ENCODE results near the gene FRMD4A.
"Not testable (repeated sequence)": the region's sequence is repeated elsewhere in the genome, so short reads cannot be mapped to it uniquely, and the experiment has no call there.

FRMD4A gene

GRCh38 chr10:13928451-13928850 is 402.3 kb downstream of the FRMD4A start:
- Mint-ChIP-seq H3K36me3 (ENCODE audit: low read depth) (peaks cover 4% of the 10 kb centered on the region), H3K27ac (peak overlapping the region; percentile 95 to 98 (median 97)), H3K27me3 (ENCODE audit: low read depth) (no peaks in the 10 kb centered on the region), H3K4me3 (peak overlapping the region in 1 of 3 experiments; percentile 36), H3K9me3 (no peaks in the 10 kb centered on the region), H3K4me1 (peaks cover 46% of the 10 kb centered on the region)
- no peak for TF ChIP-seq CTCF (IDR thresholded peaks at IDR 0.05; ENCODE audit: unreplicated experiment in 3 of 3)

- H3K9me3 Mint-ChIP-seq: no peaks in the 10 kb centered on the region
- peak overlapping the region; percentile 63 to 84 (median 70) for H3K27ac Mint-ChIP-seq
- TF ChIP-seq CTCF (IDR thresholded peaks at IDR 0.05; ENCODE audit: unreplicated experiment in 3 of 3): no peak
- H3K27me3 Mint-ChIP-seq (ENCODE audit: low read depth): no peaks in the 10 kb centered on the region
- H3K4me1 Mint-ChIP-seq: peaks cover 46% of the 10 kb centered on the region
- no peak overlapping the region for H3K4me3 Mint-ChIP-seq
- peaks cover 11% of the 10 kb centered on the region for H3K36me3 Mint-ChIP-seq (ENCODE audit: low read depth)
These were observed 404.5 kb downstream of the FRMD4A start for GRCh38 chr10:13925971-13926780.

- Mint-ChIP-seq H3K4me3 (no peak overlapping the region), H3K4me1 (peaks cover 35% of the 10 kb centered on the region), H3K9me3 (no peaks in the 10 kb centered on the region), H3K36me3 (ENCODE audit: low read depth) (peaks cover 11% of the 10 kb centered on the region), H3K27me3 (ENCODE audit: low read depth) (no peaks in the 10 kb centered on the region), H3K27ac (no peak overlapping the region)
- no peak for TF ChIP-seq CTCF (IDR thresholded peaks at IDR 0.05; ENCODE audit: unreplicated experiment in 3 of 3)
These were observed 406.5 kb downstream of the FRMD4A start for GRCh38 chr10:13924040-13924725.

- Mint-ChIP-seq H3K36me3 (ENCODE audit: low read depth) (peaks cover 11% of the 10 kb centered on the region), H3K4me1 (peaks cover 35% of the 10 kb centered on the region), H3K4me3 (no peak overlapping the region), H3K27ac (no peak overlapping the region), H3K9me3 (no peaks in the 10 kb centered on the region), H3K27me3 (ENCODE audit: low read depth) (no peaks in the 10 kb centered on the region)
- no peak for TF ChIP-seq CTCF (IDR thresholded peaks at IDR 0.05; ENCODE audit: unreplicated experiment in 3 of 3)
These were observed 408.1 kb downstream of the FRMD4A start for GRCh38 chr10:13922586-13922985.

- no peaks in the 10 kb centered on the region for H3K9me3 Mint-ChIP-seq
- no peak for TF ChIP-seq CTCF (IDR thresholded peaks at IDR 0.05; ENCODE audit: unreplicated experiment in 3 of 3)
- no peaks in the 10 kb centered on the region for H3K27me3 Mint-ChIP-seq (ENCODE audit: low read depth)
- H3K4me1 Mint-ChIP-seq: peaks cover 30% of the 10 kb centered on the region
- no peak overlapping the region for H3K4me3 Mint-ChIP-seq
- no peak overlapping the region for H3K27ac Mint-ChIP-seq
- peaks cover 11% of the 10 kb centered on the region for H3K36me3 Mint-ChIP-seq (ENCODE audit: low read depth)
These were observed 408.8 kb downstream of the FRMD4A start for GRCh38 chr10:13921941-13922340.

GRCh38 chr10:13921131-13921530 is 409.6 kb downstream of the FRMD4A start:
- not testable (repeated sequence) for H3K4me3 Mint-ChIP-seq; H3K27me3 Mint-ChIP-seq (ENCODE audit: low read depth); H3K27ac Mint-ChIP-seq; H3K9me3 Mint-ChIP-seq
- Mint-ChIP-seq H3K36me3 (ENCODE audit: low read depth) (peaks cover 11% of the 10 kb centered on the region), H3K4me1 (peaks cover 23% of the 10 kb centered on the region)

Data from nephron (organoid).